AG09319 (cell line): ENCODE measurements around the gene PM20D1.

Experiments used
- DNase-seq: peaks from one replicate; pipeline ENCODE4 v3.0.0-alpha.2; 2010; ENCODE audit warnings: low read depth; ENCODE audit errors: extremely low read depth
- TF ChIP-seq, protein P1 (sequence below): IDR thresholded peaks from 2 replicates; pipeline ENCODE4 v1.5.1; 2011; ENCODE audit warnings: low read depth, mild to moderate bottlenecking, inconsistent platforms, low read length, moderate library complexity

The PM20D1 gene

DNA sequence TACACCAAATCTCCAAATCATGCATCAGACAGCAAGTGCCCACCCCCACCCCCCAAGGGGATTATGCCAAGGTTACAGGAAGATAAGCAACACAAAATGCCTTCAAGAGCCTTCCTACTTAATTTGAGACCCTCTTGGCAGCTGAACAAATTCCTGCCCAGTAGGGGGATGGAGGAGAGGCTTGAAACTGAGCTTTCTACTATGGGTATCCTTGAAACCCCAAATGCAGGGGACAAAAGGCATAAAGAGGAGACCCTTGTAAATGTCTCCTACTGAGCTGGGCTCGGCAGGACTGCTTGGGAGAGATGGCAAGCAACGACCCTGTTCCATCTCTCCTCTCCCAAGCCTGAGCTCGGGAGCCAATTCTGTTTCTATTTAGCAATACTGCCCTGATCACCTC lies 40.5 kb downstream of the PM20D1 start:
- TF ChIP-seq, protein P1, sequence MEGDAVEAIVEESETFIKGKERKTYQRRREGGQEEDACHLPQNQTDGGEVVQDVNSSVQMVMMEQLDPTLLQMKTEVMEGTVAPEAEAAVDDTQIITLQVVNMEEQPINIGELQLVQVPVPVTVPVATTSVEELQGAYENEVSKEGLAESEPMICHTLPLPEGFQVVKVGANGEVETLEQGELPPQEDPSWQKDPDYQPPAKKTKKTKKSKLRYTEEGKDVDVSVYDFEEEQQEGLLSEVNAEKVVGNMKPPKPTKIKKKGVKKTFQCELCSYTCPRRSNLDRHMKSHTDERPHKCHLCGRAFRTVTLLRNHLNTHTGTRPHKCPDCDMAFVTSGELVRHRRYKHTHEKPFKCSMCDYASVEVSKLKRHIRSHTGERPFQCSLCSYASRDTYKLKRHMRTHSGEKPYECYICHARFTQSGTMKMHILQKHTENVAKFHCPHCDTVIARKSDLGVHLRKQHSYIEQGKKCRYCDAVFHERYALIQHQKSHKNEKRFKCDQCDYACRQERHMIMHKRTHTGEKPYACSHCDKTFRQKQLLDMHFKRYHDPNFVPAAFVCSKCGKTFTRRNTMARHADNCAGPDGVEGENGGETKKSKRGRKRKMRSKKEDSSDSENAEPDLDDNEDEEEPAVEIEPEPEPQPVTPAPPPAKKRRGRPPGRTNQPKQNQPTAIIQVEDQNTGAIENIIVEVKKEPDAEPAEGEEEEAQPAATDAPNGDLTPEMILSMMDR: no peak

DNA sequence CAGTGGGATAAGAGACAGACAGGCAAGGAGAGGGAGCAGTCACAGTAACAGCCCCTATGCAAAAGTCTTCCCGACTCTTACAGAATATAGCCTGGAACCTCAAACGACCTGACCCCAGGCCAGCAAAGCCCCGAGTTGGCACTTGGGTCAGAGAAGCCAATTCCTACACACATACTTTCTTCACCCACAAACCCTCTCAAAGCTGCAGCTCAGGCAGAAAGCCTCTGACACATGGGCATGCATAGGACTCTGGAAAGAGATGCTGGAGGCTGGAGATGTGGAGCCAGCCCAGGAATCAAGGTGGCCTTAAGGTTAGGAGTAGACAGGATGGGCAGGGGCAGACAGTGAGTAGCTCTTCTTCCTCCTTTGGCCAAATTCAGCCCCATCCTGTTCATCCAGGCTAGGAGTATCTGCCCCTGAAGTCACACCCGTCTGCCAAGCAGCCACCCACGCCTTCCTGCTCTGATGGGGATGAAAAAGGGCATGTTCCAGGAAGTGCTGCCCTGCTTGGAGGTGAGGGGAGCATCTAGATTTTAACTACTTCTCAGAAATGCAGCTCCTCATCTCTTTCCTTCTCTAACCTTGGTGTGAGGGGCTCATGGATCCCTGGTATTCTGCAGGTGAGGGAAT lies 44.7 kb downstream of the PM20D1 start:
- TF ChIP-seq, protein P1: no peak

More for the DNA sequence above, 40.5 kb downstream of the PM20D1 start:
- DNase-seq: no peak

DNA sequence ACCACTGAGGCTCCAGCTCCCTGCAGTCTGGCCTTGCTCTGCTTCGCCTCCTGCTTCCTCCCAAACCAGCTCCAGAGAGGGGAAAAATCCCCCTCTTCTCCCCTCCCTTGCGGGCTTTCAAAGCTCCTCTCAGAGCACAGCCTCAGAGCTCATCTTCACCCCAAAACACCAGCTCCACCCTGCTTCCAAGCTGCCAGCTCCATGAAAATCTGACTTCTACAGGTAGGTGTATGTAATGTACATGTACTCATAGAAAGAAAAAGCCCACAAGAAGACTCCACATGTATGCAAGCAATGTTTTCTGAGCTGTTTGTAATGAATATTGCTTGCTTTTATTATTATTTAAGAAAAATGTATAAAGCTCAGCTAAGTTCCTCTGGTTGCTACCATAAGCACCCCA lies 45.3 kb downstream of the PM20D1 start:
- DNase-seq: no peak
- TF ChIP-seq, protein P1: no peak

More for the DNA sequence above, 44.7 kb downstream of the PM20D1 start:
- no peak for DNase-seq

DNA sequence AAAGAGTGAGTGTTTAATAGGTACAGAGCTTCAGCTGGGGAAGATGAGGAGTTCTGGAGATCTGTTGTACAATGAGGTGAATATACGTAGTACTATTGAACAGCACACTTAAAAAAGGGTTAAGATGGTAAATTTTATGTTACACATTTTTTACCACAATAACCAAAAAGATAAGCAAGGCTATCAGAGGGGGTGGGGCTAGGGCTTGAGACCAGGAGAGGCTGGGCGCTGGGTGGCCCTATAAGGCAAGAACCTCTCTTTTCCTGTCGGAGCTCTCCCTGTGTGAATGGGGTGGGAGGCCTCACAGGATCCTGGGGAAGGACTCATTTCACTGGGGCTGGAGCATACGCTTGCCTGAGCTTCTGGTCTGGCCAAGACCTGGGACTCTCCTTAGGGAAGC lies 45.9 kb downstream of the PM20D1 start:
- no peak for DNase-seq
- TF ChIP-seq, protein P1: no peak

DNA sequence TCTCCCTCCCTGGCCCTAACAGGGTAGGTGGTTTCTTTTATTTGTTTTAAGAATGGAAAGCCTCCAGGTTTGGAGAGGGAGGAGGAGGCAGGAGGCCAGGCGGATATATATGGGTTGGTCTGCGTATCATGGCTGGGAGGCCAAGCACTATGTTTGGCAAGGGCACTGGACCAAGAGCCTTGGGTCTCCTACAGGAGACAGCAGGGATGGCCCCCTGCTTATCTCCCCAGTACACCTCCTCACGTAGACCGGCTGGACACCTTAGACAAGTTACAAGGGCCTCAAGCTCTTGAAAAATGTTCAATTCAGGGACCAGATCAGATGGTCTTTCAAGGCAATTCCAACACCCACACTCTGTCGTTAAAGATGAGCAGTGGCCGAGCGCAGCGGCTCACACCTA lies 47.9 kb downstream of the PM20D1 start:
- no peak for DNase-seq
- TF ChIP-seq, protein P1: no peak

DNA sequence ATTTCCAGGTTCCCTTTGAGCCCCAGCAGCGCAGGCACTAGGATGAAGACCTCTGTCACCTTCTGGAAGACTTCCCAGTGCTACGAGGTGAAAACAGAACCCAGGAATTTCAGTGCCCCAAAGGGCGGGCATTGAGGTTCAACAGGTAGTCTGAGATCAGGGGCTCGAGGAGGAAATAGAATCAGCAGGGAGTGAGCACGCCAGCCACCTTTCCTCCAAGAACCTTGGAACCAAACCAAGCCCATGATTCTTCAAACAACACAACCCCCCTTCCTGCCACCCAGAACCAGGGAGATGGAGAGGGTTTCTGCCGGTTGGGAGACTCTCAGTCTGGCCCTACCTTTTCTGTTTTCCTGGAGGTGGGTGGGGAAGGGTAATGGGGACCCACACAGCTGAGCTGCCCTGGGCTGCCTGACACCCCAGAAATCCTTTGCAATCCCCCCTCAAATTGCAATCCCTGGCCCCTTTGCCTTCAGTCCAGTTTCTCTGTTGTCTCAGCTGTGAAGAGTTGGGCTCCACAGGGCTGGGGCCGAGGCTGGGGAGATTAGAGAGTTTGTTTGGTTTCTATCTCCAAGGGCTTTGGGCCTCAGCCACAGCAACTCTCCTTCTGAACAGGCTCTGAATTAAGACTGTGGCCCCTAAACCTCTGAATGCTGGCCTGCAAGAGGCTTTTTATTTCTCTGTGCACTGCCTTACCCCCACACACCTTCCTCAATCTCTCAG lies 48.8 kb downstream of the PM20D1 start:
- DNase-seq: no peak
- TF ChIP-seq, protein P1: no peak

DNA sequence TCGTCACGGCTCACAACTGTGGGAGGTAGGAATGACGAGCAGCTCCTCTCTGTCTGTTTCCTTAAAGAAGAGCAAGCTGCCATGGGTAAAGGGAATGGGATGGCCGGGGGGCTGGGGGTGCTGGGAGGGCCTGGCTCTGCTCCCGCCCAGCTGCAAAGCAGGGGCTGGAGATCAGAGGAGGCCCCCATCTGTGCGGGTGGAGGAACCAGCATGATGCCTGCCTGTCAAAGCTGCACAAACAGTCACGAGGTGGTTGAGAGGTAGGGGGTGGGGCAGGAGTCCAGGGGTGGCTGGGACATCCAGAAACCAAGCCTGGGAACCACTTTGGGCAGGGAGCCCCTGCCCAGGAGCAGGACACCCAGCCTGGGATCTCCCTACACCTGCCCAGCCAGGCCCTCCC lies 49.5 kb downstream of the PM20D1 start:
- no peak for DNase-seq
- TF ChIP-seq, protein P1: no peak
